Measurements from ENCODE around the gene ZFHX3.

Gene ZFHX3

DNA sequence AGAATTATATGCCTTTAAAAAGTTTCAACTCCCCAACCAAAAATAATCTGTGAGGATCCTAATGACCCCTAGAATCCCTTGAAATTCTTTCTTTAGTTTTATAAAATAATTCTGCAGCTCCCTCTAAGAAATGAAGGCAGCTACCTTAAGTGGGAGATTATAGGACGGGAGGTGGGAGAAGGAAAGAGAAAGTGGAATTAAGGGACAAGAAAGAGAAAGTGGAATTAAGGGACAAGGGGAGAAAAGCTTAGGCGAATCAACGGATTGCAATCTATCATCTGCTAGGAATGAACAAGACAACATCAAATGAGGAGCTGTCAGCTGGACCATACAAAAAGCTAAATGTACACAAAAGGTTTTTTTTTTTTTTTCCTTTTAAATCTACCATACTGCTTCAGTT lies 262.0 kb downstream of the ZFHX3 start:
- DNase-seq = no peak

DNA sequence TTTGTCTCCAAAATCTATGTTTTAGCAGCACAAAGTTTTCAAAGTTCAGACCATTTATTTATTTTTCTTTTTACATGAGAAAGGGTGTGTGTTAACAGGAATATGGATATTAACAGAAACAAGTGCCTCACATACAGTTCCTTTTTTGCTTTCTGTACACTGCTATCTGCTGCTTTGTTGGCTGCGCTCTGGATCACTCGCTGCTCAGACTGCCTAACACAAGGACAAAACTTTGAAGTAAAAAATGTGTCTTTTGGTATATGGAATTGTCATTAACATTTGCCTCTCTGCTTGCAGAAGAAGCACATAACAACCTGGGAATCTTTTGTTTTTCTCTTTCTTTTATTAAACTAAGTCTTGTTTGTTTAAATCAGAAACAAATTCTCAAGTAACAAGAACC lies 262.8 kb downstream of the ZFHX3 start:
- no peak for DNase-seq

DNA sequence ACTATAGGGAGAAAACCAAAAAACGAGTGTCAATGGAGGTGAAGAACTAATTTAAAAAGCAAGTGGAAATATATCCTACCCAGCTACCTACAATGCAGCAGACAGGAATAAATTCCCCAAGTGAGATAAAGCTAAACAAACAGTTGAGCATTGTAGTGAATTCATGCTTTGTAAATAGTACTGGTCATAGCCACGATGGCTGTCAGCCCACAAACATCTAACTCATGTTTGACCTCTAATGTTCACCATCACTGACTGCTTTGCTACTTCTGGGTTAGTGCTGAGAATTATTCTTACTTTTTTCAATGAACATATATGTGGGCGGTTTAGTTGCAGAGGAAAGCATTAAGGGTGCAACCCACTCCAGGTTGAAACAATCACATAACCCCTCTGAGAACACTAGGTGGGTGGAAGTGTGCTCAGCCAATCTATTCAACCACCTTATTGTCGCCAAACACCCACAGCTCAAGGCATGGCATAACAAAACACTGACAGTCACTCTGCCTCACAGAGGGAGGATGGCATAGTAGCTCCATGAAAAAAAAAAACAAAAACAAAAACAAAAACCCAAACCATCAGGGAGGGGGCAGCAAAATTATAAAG lies 264.1 kb downstream of the ZFHX3 start:
- no peak for DNase-seq

DNA sequence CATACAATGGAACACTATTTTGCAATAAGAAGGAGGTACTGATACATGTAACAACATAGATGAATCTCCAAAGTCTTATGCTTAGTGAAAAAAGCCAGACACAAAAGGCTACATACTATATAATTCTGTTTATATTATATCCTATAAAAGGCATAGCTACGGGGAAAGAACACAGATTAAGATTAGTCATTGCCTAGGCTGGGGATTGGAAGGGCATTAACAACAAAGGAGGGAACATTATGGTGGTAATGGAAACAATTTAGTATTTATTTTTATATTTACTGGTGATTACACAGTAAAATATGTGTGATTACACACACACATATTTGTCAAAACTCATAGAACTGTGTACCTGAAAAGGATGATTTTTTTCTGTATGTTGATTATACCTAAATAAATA lies 278.1 kb downstream of the ZFHX3 start:
- DNase-seq = no peak

DNA sequence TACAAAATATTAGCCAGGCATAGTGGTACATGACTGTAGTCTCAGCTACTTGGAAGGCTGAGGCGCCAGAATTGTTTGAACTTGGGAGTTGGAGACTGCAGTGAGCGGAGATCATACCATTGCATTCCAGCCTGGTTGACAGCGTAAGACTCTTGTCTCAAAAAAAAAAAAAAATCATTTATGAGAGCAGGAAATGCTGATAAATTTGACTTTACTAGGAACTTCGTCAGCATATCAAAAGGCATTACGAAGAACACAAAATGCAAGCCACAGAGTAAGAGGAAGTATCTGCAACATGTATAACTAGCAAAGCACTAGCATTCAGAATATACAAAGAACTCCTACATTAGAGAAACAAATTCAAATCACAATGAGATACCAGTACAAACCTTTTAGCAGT lies 279.3 kb downstream of the ZFHX3 start:
- no peak for DNase-seq

DNA sequence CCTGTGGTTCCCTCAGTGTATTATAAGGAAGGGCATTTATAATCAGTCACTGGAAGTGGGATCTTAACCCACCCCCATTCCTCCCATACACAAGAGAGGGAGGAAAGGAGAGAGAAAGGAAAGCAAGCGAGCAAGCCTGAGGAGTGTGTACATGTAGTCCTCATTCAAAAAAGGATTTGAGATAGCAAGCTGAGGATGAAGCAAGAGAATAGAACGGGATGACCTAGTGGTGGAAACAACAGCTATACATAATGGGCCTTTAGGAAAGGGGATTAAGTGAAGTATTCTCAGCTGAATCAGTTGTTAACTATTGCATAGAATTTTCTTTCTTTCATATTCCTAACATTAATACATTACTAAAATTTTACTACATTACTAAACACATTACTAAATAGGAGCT lies 281.4 kb downstream of the ZFHX3 start:
- no peak for DNase-seq

DNA sequence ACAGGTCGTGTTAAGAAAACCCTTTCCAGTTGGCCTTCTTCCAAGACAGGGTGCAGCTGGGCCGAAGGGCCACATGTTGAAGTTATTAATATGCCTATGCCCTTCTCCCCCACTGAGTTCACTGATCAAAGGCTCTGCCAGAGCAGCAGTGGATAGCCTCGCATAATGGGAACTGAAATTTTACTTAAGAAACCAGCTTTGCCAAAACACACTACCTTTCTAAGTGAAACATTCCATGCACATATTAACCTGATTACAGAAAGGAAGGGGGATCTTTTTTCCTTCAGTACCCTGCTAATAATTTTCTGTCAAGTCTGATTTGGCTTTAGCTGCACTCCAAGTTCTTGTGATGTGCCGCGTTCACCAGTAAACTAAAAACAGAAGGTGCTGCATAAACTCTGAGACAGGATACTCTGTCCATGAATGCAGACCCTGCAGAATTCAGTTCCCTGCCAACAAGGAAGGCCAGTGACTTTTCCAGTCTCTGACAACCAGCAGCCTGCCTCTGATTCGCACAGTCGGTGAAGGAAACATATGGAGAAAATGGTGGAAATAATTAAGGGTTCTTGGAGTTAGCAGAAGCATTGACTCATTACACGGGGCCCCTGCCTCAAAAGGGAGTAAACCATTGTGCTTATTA lies 283.8 kb downstream of the ZFHX3 start:
- no peak for DNase-seq

DNA sequence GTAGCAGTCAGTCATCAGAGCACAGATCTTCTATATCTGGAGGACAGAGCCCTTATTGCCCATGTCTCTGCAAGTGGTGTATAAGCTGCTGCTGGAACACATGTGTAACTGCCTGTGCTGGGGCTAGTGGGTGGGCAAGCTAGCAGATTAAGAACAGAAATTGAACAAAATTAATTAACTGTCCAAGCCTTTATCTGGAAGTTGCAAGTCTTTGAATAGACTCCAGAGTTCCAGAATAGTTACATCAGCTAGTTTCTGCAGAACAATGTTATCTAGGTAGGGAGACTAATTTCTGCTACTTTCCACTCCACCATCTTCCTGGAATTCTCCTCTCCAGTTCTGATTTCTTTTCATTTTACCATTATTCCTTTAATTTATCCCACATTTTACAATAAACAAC lies 287.3 kb downstream of the ZFHX3 start:
- DNase-seq = no peak

DNA sequence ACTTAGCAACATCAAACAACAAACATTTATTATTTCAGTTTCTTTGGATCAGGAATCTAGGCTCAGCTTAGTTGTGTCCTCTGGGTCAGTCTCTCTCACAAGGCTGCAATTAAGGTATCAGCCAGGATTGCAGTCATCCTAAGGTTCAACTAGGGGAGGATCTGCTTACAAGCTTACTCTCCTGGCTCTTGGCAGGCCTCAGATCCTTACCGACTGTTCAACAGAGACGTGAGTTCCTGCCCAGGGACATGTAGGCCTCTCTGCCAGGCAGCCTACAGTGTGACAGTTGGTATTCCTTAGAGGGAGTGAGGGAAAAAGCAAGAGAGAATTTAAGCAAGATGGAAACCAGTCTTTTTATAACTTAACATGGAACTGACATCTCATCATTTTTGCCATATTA lies 294.0 kb downstream of the ZFHX3 start:
- no peak for DNase-seq

DNA sequence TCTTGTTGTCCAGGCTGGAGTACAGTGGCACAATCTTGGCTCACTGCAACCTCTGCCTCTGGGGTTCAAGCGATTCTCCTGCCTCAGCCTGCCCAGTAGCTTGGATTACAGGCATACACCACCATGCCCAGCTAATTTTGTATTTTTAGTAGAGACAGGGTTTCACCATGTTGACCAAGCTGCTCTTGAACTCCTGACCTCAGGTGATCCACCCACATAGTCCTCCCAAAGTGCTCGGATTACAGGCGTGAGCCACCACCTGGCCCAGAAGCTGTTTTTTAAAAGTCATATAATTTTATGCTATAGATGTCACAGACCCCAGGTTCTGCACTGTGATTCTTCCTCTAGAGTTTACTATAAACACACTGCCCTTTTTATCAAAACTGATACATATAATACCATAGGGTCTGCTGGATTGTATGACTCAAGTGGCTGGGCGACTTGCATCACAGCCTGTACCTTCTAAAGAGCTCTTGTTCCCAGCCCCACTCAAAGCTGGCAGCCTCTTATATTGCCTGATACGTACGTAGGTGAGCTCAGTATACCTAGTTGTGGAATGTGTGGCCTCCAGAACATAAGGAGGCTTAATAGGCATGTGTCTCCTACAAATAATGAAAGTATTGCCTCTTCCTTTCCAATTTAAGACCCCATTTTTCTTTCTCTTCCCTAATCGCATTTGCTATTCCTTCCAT lies 295.8 kb downstream of the ZFHX3 start:
- no peak for DNase-seq

DNA sequence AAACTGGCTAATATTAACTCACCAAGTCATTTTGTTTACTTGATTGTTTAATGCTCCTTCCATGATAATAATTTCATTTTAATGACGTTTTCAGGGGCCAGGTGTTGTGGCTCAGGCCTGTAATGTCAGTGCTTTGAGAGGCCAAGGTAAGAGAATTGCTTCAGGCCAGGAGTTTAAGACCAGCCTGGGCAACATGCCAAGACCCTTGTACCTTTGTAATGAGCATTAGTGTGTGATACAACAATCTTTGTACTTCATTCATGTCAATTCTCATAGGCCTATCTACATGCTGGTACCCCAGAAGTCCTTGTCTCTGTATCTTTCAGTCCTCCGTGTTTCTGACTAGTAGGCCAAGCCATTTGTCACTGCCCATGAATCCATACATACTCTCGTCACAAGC lies 296.9 kb downstream of the ZFHX3 start:
- DNase-seq = no peak

DNA sequence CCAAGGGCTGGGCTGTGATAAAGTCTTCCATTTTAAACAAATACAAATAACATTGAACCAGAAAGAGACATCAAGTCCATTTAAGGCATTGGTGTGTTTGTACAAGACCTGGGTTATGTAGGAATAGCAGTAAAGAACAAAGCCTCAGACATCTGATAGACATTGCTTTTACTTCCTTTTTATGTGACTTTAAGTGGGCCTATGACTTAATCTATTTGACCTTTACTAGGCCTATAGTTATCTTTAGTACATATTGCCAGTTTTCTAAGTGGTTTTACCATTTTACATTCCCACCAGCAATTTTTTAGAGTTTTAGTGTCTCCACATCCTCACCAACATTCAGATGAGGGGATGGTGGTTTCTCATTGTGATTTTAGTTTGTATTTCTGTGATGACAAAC lies 298.8 kb downstream of the ZFHX3 start:
- no peak for DNase-seq

DNA sequence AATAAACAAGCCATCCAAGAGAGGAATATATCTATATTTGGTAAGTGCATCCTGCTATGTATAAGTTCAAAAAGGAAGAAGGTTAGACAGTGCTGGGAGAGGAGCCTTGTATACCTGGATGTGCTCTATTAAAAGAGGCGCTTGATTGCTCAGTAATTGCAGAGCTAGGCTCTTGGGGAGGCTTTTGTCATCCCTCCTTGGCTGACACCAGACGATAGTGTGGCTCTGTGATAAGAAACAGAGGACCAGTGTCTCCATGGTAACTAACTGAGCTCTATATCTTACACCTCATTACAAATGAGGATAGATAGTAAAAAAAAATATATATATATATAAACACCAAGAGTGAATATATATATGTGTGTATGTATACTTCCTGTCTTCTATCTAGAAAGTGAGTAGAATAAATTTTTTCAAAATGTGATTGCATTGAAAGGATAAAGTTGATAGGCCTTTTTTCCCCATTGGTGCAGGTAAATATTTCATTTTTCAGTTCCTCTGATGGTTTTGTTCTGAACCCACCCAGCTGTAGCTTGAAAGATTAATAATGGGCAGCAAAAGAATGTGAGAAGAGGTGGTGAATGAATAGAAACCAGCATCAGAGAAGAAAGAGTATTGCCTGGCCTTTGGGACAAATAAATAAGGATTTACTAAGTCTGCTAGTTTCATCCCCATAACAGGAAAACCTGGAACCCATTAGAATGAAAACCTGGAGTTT lies 303.7 kb downstream of the ZFHX3 start:
- DNase-seq = no peak

DNA sequence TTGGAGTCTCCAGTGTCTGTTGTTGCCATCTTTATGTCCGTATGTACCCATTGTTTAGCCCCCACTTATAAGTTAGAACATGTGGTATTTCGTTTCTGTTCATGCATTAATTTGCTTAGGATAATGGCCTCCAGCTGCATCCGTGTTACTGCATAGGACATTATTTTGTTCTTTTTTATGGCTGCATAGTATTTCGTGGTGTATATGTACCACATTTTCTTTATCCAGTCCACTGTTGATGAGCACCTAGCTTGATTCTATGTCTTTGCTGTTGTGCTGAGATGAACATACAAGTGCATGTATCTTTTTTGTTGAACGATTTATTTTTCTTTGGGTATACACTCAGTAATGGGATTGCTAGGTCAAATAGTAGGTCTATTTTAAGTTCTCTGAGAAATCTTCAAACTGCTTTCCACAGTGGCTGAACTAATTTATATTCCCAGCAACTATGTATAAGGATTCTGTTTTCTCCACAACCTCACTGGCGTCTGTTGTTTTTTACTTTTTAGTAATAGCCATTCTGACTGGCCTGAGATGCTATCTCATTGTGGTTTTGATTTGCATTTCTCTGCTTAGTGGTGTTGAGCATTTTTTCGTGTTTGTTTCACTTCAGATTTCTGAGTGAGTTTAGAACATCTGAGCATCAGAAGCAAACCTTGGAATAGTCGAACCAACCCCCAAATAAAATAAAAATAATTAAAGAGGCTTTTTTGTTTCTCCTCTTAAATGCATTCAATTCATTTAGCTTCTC lies 304.7 kb downstream of the ZFHX3 start:
- DNase-seq = no peak

DNA sequence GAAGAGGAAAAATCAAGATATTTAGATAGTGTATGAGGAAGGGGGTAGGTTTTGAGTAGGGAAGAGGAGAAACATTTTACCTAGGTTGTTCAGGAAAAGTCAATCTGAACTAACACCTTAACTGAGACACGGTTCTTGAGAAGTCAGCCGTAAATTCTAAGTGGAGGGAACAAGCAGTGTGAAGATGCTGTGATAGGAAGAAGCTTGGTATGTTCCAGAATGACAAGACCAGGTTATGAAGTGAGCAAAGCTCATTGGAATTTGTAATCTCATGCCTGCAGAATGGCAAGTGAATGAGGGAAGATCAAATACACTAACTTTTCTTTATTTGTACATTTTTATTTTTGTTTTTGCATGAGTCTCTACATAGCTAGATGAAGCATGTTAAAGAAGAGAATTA lies 307.6 kb downstream of the ZFHX3 start:
- DNase-seq = no peak

DNA sequence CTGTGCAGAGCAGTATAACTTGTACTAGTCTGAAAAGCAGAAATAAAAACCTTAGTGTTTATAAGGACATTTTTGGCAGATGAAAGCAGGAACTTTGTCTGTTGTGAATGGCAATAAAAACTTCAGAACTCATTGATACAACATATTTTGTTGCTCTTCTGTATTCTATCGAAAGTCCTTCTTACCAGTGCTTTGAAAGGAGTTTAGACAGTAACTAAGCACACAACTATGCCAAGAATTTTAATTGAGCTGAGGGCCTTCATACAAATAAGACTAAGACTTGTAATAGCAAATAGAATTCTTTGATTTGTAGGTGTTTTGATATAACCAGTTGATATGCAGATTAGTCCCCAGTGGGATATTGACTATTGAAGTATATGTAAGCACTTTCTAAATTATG lies 308.4 kb downstream of the ZFHX3 start:
- DNase-seq = no peak

DNA sequence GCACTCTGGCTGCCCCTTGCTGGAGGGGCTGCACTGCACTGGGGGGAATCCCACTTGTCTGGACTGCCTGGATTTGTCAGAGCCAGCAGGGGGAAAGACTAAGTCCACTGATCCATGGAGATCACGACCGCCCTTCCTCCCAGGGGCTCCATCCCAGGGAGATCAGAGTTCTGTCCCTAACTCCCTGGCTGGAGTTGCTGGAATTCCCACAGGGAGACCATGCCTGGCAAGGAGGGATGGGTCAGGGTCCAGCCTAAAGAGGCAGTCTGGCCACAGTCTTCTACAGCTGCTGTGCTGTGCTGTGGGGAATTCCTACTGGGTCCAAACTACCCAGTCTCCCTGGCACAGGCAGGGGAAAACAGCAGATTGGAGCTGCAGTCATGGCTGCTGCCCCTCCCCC lies 311.9 kb downstream of the ZFHX3 start:
- no peak for DNase-seq
